Hematopoietic multipotent progenitor cell treated with erythropoietin and hydrocortisone succinate and interleukin-3 and kit ligand, for 6 days (in vitro differentiated cells): Measurements from ENCODE around the gene UBL7.

Source experiments
- DNase-seq: peaks from one replicate; pipeline ENCODE4 v3.0.0-alpha.2; 2015

The UBL7 gene

GRCh38 chr15:74406517-74406916, 54.4 kb downstream of the UBL7 start:
- no peak for DNase-seq

GRCh38 chr15:74405823-74406222, 55.1 kb downstream of the UBL7 start:
- no peak for DNase-seq

- no peak for DNase-seq
Measured at GRCh38 chr15:74403991-74404563, 56.9 kb downstream of the UBL7 start.

GRCh38 chr15:74403588-74403919, 57.4 kb downstream of the UBL7 start:
- DNase-seq: no peak

- no peak for DNase-seq
Measured at GRCh38 chr15:74402873-74403587, 57.9 kb downstream of the UBL7 start.

GRCh38 chr15:74402337-74402841, 58.6 kb downstream of the UBL7 start:
- DNase-seq: no peak

- no peak for DNase-seq
Measured at GRCh38 chr15:74400915-74401757, 59.8 kb downstream of the UBL7 start.

GRCh38 chr15:74400313-74400860, 60.6 kb downstream of the UBL7 start:
- peak; percentile 71 for DNase-seq

- peak; percentile 49 for DNase-seq
Measured at GRCh38 chr15:74399511-74400312, 61.2 kb downstream of the UBL7 start.

- DNase-seq: peak; percentile 64
Measured at GRCh38 chr15:74399100-74399499, 61.9 kb downstream of the UBL7 start.

GRCh38 chr15:74398183-74398582, 62.8 kb downstream of the UBL7 start:
- DNase-seq: no peak

GRCh38 chr15:74397239-74398068, 63.5 kb downstream of the UBL7 start:
- DNase-seq: no peak

- no peak for DNase-seq
Measured at GRCh38 chr15:74396445-74397238, 64.3 kb downstream of the UBL7 start.

GRCh38 chr15:74396146-74396438, 64.9 kb downstream of the UBL7 start:
- no peak for DNase-seq
